HL-60 (cell line): Measurements from ENCODE around the gene SEPTIN7.

Source experiments
- DNase-seq, 2 experiments: peaks; one replicate each; pipeline ENCODE4 v3.0.0-alpha.2; 2010 to 2020; ENCODE audit warnings: low read depth in 1 of 2, low spot score in 1 of 2
- H3K27ac ChIP-seq: fragments of 250-450 bp; sonication (Bioruptor Pico); replicated peaks from 2 replicates; pipeline ENCODE4 v1.5.1; 2020; ENCODE audit warnings: mild to moderate bottlenecking, moderate library complexity
- H3K27me3 ChIP-seq: fragments of 250-450 bp; sonication (Bioruptor Pico); 2 replicates; pipeline ENCODE4 v1.5.1; 2021; ENCODE audit warnings: mild to moderate bottlenecking, moderate library complexity; ENCODE audit not compliant: insufficient read depth, poor library complexity, severe bottlenecking
- H3K4me3 ChIP-seq: replicated peaks from 2 replicates; pipeline ENCODE4 v1.5.1; 2011; ENCODE audit warnings: mild to moderate bottlenecking, control low read depth, low read length; ENCODE audit not compliant: insufficient read depth
- GABPA ChIP-seq: IDR thresholded peaks from 2 replicates; pipeline ENCODE4 v1.6.1; 2012; ENCODE audit warnings: low read depth
- POLR2AphosphoS5 ChIP-seq: IDR thresholded peaks from 2 replicates; pipeline ENCODE4 v1.6.1; 2012; ENCODE audit warnings: low read depth
- SPI1 ChIP-seq: IDR thresholded peaks from 2 replicates; pipeline ENCODE4 v1.6.1; 2012; ENCODE audit warnings: low read depth, mild to moderate bottlenecking, borderline replicate concordance
- TF ChIP-seq, protein P1 (sequence below): IDR thresholded peaks from 2 replicates; pipeline ENCODE4 v1.6.1; 2012; ENCODE audit warnings: low read depth; ENCODE audit not compliant: insufficient replicate concordance
- TF ChIP-seq, protein P2 (sequence below): IDR thresholded peaks from one replicate; pipeline ENCODE4 v1.5.1; 2011; ENCODE audit warnings: low read length, control low read depth, inconsistent platforms; ENCODE audit not compliant: insufficient read depth

The SEPTIN7 gene

DNA sequence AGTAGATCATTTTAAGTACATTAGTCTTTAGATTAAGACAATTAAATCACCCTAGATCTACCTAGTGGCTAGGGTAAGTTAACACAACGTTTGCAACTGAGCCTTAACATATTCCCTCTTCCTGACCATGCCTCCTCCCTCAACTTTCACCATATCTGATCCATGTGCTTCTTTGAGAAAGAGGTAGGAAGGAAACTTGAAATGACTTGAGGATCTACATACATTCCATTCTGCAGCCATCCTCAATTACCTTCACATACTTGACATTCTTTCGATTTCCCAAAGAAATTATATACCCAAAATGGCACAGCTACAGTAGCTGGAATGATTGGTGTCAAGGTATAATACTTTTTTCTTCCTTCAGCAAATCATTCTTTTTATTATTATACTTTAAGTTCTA, 12.9 kb upstream of the SEPTIN7 start:
- no peak overlapping the region for H3K27ac ChIP-seq
- no peak overlapping the region for H3K4me3 ChIP-seq
- TF ChIP-seq GABPA: no peak
- DNase-seq: no peak
- H3K27me3 ChIP-seq: no peaks in the 10 kb centered on the region

DNA sequence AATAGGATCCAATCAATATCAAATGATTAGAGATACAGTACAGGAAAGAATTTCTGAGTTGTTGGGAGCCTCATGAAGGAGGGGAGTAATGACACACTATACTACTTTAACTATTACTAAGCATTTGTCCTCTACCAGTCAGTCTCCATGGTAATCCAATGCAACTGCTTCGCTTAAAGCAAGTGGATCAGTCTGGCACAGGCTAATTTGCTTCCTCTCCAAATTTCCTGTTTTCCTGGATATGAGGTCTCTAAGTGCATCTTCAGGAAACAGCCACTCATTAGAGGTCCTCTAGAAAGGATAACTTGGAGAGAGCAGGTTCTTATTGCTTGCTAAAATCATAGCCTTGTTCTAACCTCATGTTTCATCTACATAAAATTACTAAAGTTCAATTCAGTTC, 8.4 kb upstream of the SEPTIN7 start:
- TF ChIP-seq SPI1: no peak
- Histone ChIP-seq H3K27me3 (no peaks in the 10 kb centered on the region), H3K27ac (no peak overlapping the region), H3K4me3 (no peak overlapping the region)
- no peak for DNase-seq

DNA sequence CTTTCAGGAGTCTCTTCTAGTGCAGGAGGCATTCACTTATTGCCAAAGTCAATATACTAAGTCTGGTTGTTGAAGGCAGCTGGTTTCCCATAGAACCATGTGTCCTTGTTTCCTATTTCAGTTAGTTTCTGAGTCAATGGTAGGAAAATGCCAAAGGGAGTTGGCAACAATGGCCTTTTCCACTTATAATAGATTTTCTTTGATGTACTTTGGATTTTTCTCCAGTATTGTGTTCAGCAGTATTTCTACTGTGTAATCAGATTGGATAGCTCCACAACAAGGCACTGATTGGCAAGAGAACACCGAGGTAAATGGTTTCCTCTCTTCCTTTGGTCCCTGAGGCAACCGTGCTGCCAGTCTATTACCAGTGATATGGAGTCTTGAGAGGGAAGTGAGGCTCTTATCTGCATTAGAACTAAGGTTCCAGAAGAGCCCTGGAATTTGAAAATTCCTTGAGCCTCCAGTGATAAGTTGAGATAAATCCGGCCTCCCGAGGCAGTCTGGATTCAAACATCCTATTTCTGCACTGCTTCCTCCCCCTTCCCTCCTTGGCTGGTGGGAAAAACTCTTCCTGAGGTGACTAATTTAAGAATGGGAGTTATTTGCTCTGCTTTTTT, 7.9 kb upstream of the SEPTIN7 start:
- Histone ChIP-seq H3K4me3 (no peak overlapping the region), H3K27ac (no peak overlapping the region), H3K27me3 (no peaks in the 10 kb centered on the region)
- no peak for TF ChIP-seq SPI1
- no peak for TF ChIP-seq POLR2AphosphoS5
- TF ChIP-seq, protein P1, sequence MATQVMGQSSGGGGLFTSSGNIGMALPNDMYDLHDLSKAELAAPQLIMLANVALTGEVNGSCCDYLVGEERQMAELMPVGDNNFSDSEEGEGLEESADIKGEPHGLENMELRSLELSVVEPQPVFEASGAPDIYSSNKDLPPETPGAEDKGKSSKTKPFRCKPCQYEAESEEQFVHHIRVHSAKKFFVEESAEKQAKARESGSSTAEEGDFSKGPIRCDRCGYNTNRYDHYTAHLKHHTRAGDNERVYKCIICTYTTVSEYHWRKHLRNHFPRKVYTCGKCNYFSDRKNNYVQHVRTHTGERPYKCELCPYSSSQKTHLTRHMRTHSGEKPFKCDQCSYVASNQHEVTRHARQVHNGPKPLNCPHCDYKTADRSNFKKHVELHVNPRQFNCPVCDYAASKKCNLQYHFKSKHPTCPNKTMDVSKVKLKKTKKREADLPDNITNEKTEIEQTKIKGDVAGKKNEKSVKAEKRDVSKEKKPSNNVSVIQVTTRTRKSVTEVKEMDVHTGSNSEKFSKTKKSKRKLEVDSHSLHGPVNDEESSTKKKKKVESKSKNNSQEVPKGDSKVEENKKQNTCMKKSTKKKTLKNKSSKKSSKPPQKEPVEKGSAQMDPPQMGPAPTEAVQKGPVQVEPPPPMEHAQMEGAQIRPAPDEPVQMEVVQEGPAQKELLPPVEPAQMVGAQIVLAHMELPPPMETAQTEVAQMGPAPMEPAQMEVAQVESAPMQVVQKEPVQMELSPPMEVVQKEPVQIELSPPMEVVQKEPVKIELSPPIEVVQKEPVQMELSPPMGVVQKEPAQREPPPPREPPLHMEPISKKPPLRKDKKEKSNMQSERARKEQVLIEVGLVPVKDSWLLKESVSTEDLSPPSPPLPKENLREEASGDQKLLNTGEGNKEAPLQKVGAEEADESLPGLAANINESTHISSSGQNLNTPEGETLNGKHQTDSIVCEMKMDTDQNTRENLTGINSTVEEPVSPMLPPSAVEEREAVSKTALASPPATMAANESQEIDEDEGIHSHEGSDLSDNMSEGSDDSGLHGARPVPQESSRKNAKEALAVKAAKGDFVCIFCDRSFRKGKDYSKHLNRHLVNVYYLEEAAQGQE: no peak
- no peak for TF ChIP-seq GABPA
- TF ChIP-seq, protein P2, sequence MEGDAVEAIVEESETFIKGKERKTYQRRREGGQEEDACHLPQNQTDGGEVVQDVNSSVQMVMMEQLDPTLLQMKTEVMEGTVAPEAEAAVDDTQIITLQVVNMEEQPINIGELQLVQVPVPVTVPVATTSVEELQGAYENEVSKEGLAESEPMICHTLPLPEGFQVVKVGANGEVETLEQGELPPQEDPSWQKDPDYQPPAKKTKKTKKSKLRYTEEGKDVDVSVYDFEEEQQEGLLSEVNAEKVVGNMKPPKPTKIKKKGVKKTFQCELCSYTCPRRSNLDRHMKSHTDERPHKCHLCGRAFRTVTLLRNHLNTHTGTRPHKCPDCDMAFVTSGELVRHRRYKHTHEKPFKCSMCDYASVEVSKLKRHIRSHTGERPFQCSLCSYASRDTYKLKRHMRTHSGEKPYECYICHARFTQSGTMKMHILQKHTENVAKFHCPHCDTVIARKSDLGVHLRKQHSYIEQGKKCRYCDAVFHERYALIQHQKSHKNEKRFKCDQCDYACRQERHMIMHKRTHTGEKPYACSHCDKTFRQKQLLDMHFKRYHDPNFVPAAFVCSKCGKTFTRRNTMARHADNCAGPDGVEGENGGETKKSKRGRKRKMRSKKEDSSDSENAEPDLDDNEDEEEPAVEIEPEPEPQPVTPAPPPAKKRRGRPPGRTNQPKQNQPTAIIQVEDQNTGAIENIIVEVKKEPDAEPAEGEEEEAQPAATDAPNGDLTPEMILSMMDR: no peak
- no peak for DNase-seq

DNA sequence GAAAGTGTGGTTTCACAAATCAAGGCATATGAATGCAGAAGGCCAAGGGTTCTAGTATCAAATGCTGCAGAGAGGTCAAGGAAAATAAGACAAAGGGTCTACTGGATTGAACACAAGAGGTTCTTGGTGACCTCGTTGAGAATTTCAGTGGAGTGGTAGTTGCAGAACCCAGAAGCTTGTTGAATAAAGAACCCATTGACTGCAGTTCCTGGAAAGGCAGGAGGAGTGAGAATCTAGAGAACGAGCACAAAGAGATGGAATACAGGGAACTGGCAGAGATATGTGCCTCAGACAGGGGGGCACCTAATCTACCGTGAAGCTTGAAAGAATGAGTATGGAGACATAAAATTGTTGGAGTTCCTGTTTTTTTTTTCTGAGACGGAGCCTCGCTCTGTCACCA, 3.5 kb upstream of the SEPTIN7 start:
- Histone ChIP-seq H3K27ac (no peak overlapping the region), H3K27me3 (no peaks in the 10 kb centered on the region), H3K4me3 (no peak overlapping the region)
- TF ChIP-seq POLR2AphosphoS5: no peak
- no peak for TF ChIP-seq SPI1
- TF ChIP-seq, protein P2: no peak
- TF ChIP-seq, protein P1: no peak
- DNase-seq: no peak
